ENCODE results near the gene LBX2.

The LBX2 gene

DNA sequence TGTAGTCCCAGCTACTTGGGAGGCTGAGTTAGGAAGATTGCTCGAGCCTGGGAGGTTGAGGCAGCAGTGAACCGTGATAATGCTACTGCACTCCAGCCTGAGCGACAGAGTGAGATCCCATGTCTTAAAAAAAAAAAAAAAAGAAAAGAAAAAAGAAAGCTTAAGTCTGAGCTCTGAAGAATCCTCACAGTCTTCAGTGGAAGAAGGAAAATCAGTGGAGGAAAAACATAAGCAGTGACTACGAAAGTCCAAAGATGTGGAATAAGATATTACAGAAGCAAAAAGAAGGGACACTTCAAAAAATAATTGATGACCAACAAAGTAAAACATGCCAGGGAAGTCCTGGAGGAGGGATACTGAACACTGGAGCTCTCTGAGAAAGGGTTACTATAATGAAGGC, 10.9 kb upstream of the LBX2 start:
- DNase-seq (ENCODE audit: low read depth, low spot score) = no peak
- Histone ChIP-seq H3K4me3 (ENCODE audit: insufficient read length, low read depth) (no peak overlapping the region), H3K27me3 (ENCODE audit: insufficient read depth, insufficient read length) (peaks cover 47% of the 10 kb centered on the region), H3K4me1 (ENCODE audit: insufficient read depth, insufficient read length) (peaks cover 7% of the 10 kb centered on the region), H3K36me3 (ENCODE audit: insufficient read depth, insufficient read length, low read length) (peaks cover 11% of the 10 kb centered on the region), H3K9ac (ENCODE audit: insufficient read length, low read depth) (no peak overlapping the region), H3K9me3 (ENCODE audit: insufficient read depth, low read length) (no peaks in the 10 kb centered on the region)
- TF ChIP-seq SUZ12 (IDR thresholded peaks at IDR 0.05; ENCODE audit: extremely low read depth, insufficient read depth, insufficient read length) = no peak
- TF ChIP-seq YY1 (IDR thresholded peaks at IDR 0.05; ENCODE audit: insufficient read depth, insufficient read length) = no peak
- TF ChIP-seq ZNF274 (IDR thresholded peaks at IDR 0.05; ENCODE audit: low read depth, low read length) = no peak

- H3K9ac ChIP-seq (ENCODE audit: insufficient read length, low read depth) = peak overlapping the region; percentile 99
- H3K4me1 ChIP-seq (ENCODE audit: insufficient read depth, insufficient read length) = peaks cover 7% of the 10 kb centered on the region
- TF ChIP-seq SUZ12 (IDR thresholded peaks at IDR 0.05; ENCODE audit: extremely low read depth, insufficient read depth, insufficient read length) = no peak
- TF ChIP-seq YY1 (IDR thresholded peaks at IDR 0.05; ENCODE audit: insufficient read depth, insufficient read length) = no peak
- no peak for TF ChIP-seq ZNF274 (IDR thresholded peaks at IDR 0.05; ENCODE audit: low read depth, low read length)
- peaks cover 38% of the 10 kb centered on the region for H3K27me3 ChIP-seq (ENCODE audit: insufficient read depth, insufficient read length)
- no peaks in the 10 kb centered on the region for H3K9me3 ChIP-seq (ENCODE audit: insufficient read depth, low read length)
- H3K36me3 ChIP-seq (ENCODE audit: insufficient read depth, insufficient read length, low read length) = peaks cover 18% of the 10 kb centered on the region
- DNase-seq (ENCODE audit: low read depth, low spot score) = no peak
- peak overlapping the region; percentile 88 for H3K4me3 ChIP-seq (ENCODE audit: insufficient read length, low read depth)
Observed at GRCh38 chr2:74507926-74508520, 8.6 kb upstream of the LBX2 start.

DNA sequence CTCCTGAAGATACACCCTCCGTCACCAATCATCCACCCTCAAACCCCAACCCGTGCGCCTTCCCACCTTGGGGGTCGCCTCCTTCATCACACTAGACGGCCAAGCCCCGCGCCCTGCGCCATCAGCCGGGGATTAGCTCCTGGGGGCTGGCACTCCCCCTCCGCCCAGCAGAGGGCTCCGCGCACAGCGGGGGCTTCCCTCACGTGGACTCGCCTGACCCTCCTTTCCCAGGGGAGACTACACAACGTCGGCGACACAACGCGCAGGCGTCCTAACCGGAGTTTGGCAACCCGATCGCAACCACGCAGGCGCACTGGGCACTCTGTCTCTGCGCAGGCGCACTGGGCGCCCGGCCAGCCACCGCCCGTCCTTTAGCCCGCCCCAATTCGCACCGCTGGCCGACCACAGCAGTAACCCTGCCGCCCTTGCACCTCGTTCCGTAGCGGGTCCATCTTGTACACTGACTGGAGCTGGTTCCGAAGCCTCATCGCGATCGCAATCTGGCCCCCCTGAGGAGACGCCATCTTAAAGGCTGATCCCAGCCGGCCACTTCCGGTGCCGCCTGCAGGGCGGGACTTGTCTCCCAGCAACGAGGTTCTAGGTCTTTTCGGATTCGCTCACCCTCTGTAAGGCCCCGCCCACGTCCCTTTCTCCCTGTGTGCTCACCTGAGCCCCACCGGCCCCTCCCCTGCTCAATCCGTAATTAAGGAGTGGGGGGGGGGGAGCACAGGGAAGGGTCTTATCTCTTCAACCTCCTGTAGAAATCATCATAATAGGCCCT, 7.9 kb upstream of the LBX2 start, which contains the start of gene PCGF1:
Gene PCGF1 (minus strand): TSS at position 551 of the 781 bp plus-strand sequence. CDS start 27 bp downstream, at position 524.
- no peaks in the 10 kb centered on the region for H3K9me3 ChIP-seq (ENCODE audit: insufficient read depth, low read length)
- H3K4me3 ChIP-seq (ENCODE audit: insufficient read length, low read depth) = peak within 1 kb of the TSS; percentile 88
- H3K36me3 ChIP-seq (ENCODE audit: insufficient read depth, insufficient read length, low read length) = peaks cover 18% of the 10 kb centered on the region
- TF ChIP-seq ZNF274 (IDR thresholded peaks at IDR 0.05; ENCODE audit: low read depth, low read length) (no peak), YY1 (IDR thresholded peaks at IDR 0.05; ENCODE audit: insufficient read depth, insufficient read length) (peak; percentile 65), SUZ12 (IDR thresholded peaks at IDR 0.05; ENCODE audit: extremely low read depth, insufficient read depth, insufficient read length) (no peak)
- H3K27me3 ChIP-seq (ENCODE audit: insufficient read depth, insufficient read length) = peaks cover 39% of the 10 kb centered on the region
- peak; percentile 97 for DNase-seq (ENCODE audit: low read depth, low spot score)
- peaks cover 7% of the 10 kb centered on the region for H3K4me1 ChIP-seq (ENCODE audit: insufficient read depth, insufficient read length)
- peak within 1 kb of the TSS; percentile 99 for H3K9ac ChIP-seq (ENCODE audit: insufficient read length, low read depth)

- Histone ChIP-seq H3K9ac (ENCODE audit: insufficient read length, low read depth) (no peak overlapping the region), H3K4me1 (ENCODE audit: insufficient read depth, insufficient read length) (peaks cover 19% of the 10 kb centered on the region), H3K9me3 (ENCODE audit: insufficient read depth, low read length) (no peaks in the 10 kb centered on the region), H3K36me3 (ENCODE audit: insufficient read depth, insufficient read length, low read length) (peaks cover 18% of the 10 kb centered on the region), H3K4me3 (ENCODE audit: insufficient read length, low read depth) (no peak overlapping the region), H3K27me3 (ENCODE audit: insufficient read depth, insufficient read length) (peaks cover 42% of the 10 kb centered on the region)
- no peak for DNase-seq (ENCODE audit: low read depth, low spot score)
- no peak for TF ChIP-seq ZNF274 (IDR thresholded peaks at IDR 0.05; ENCODE audit: low read depth, low read length)
- no peak for TF ChIP-seq SUZ12 (IDR thresholded peaks at IDR 0.05; ENCODE audit: extremely low read depth, insufficient read depth, insufficient read length)
- no peak for TF ChIP-seq YY1 (IDR thresholded peaks at IDR 0.05; ENCODE audit: insufficient read depth, insufficient read length)
Observed at GRCh38 chr2:74505448-74506246, 6.2 kb upstream of the LBX2 start.

DNA sequence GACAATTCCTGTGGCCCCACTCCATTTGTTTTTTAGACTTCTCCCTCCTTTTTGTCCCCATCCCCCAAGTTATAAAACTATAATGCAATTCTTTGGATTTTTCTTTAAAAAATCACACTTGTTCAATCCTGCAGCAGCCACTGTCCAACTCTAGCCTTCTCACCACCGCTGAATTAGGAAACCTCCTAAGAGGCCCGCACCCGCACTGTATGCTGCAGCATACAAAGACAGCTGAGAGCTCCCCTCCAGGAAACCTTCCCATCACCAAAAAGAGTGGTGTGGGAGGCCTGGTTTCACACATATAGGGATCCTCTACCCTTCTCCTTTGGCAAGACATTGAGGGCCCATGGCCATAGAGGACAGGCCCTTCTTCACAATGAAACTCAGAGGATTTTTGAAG, 5.2 kb upstream of the LBX2 start:
- peaks cover 48% of the 10 kb centered on the region for H3K27me3 ChIP-seq (ENCODE audit: insufficient read depth, insufficient read length)
- H3K9ac ChIP-seq (ENCODE audit: insufficient read length, low read depth) = no peak overlapping the region
- H3K4me1 ChIP-seq (ENCODE audit: insufficient read depth, insufficient read length) = peaks cover 22% of the 10 kb centered on the region
- no peak for DNase-seq (ENCODE audit: low read depth, low spot score)
- no peak overlapping the region for H3K4me3 ChIP-seq (ENCODE audit: insufficient read length, low read depth)
- no peaks in the 10 kb centered on the region for H3K9me3 ChIP-seq (ENCODE audit: insufficient read depth, low read length)
- TF ChIP-seq YY1 (IDR thresholded peaks at IDR 0.05; ENCODE audit: insufficient read depth, insufficient read length) (no peak), SUZ12 (IDR thresholded peaks at IDR 0.05; ENCODE audit: extremely low read depth, insufficient read depth, insufficient read length) (no peak), ZNF274 (IDR thresholded peaks at IDR 0.05; ENCODE audit: low read depth, low read length) (no peak)
- H3K36me3 ChIP-seq (ENCODE audit: insufficient read depth, insufficient read length, low read length) = peaks cover 18% of the 10 kb centered on the region

GRCh38 chr2:74503506-74504475, 4.4 kb upstream of the LBX2 start:
- Histone ChIP-seq H3K36me3 (ENCODE audit: insufficient read depth, insufficient read length, low read length) (peaks cover 18% of the 10 kb centered on the region), H3K27me3 (ENCODE audit: insufficient read depth, insufficient read length) (peaks cover 56% of the 10 kb centered on the region), H3K9me3 (ENCODE audit: insufficient read depth, low read length) (no peaks in the 10 kb centered on the region), H3K4me1 (ENCODE audit: insufficient read depth, insufficient read length) (peaks cover 23% of the 10 kb centered on the region), H3K9ac (ENCODE audit: insufficient read length, low read depth) (peak overlapping the region; percentile 79), H3K4me3 (ENCODE audit: insufficient read length, low read depth) (peak overlapping the region; percentile 57)
- no peak for DNase-seq (ENCODE audit: low read depth, low spot score)
- TF ChIP-seq SUZ12 (IDR thresholded peaks at IDR 0.05; ENCODE audit: extremely low read depth, insufficient read depth, insufficient read length) (no peak), YY1 (IDR thresholded peaks at IDR 0.05; ENCODE audit: insufficient read depth, insufficient read length) (no peak), ZNF274 (IDR thresholded peaks at IDR 0.05; ENCODE audit: low read depth, low read length) (no peak)
